Activated naive CD8-positive, alpha-beta T cell treated with anti-CD3 and anti-CD28 coated beads, Interleukin-2, amount 10 ng/mL, durations not matched to agents 7 days and 5 days (primary cell): ENCODE results near the gene NDST1. TPM values are rescaled to one million over a fixed set of nuclear protein-coding genes. Genes with fewer than 3 reads are reported as not detected.
A peak's percentile ranks its signal among the peaks of the same experiment; 100 is the strongest.

Source experiments
- ATAC-seq: fragments of 150-1000 bp; cut with Tn5 transposase; one replicate; pipeline ENCODE4 v1.10.0; 2021; ENCODE audit warnings: low read depth, moderate library complexity
- POLR2A ChIA-PET: fragments of 350-600 bp; sonication (Branson Sonifier 250); formaldehyde crosslinking; loops from one replicate; lab custom pipeline; 2021; ENCODE audit warnings: antibody characterized with exemption; lab: Charles Lee
- DNase-seq: peaks from one replicate; pipeline ENCODE4 v3.0.0; 2021
- H3K27ac Mint-ChIP-seq: one replicate; pipeline ENCODE4 v1.8.0; 2022; ENCODE audit warnings: mild to moderate bottlenecking, mixed read lengths
- H3K27me3 Mint-ChIP-seq: one replicate; pipeline ENCODE4 v1.8.0; 2022; ENCODE audit warnings: mild to moderate bottlenecking, moderate library complexity, mixed read lengths
- H3K36me3 Mint-ChIP-seq: one replicate; pipeline ENCODE4 v1.8.0; 2021; ENCODE audit warnings: mild to moderate bottlenecking, mixed read lengths
- H3K4me1 Mint-ChIP-seq: one replicate; pipeline ENCODE4 v1.8.0; 2021; ENCODE audit warnings: mixed read lengths
- H3K4me3 Mint-ChIP-seq: one replicate; pipeline ENCODE4 v1.8.0; 2022; ENCODE audit warnings: mild to moderate bottlenecking, moderate library complexity, mixed read lengths
- H3K9me3 Mint-ChIP-seq: one replicate; pipeline ENCODE4 v1.8.0; 2021; ENCODE audit warnings: mixed read lengths
- total RNA-seq, 2 experiments: library from RNA; stranded (reverse); gene quantifications; one replicate each; pipeline ENCODE4 v1.2.3, GENCODE V29; 2021

NDST1 gene
- total RNA-seq, 2 experiments from 2014 or later = 1.0 to 1.9 TPM

DNA sequence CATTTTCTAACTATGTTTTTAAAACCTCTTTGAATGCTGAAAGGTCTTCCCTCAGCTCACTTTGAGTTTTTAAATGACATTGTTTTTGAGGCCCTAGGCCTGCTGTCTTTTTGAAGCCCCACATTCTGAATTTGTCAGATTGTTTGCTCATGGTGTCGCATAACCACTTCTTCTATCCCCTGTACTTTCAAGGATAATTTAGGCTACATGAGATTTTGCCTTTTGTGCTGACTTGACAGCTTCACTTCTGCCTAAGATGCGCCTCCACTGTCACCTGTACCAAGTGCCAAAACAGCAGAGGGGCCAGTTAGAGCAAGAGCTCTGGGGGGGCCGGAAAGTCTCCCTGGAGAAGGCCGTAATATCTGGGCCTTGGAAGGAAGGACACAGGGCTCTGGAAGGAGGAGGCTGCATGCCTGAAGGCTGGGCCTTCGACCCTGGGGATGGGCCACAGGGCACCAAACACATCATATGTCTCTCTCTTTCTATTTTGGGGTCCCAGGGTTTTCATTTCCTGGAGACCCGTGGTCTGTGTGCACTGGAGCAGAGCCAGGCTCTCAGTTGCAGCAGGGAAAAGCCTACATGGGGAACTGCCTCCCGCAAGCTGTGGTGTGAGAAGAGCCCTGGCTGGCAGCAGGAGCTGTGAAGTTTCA lies 49.1 kb downstream of the NDST1 start:
- Mint-ChIP-seq H3K9me3 (no peaks in the 10 kb centered on the region), H3K4me1 (peaks cover 2% of the 10 kb centered on the region), H3K27ac (no peak overlapping the region), H3K36me3 (no peaks in the 10 kb centered on the region), H3K4me3 (no peak overlapping the region), H3K27me3 (no peaks in the 10 kb centered on the region)
- DNase-seq (no peak), ATAC-seq (no peak)
- POLR2A ChIA-PET = interaction anchor here (0.6 to 1.4 kb wide), 2 partner anchors 144 to 181 kb away, joined by 3 to 4 read pairs; partner anchors contain the start of gene RBM22

DNA sequence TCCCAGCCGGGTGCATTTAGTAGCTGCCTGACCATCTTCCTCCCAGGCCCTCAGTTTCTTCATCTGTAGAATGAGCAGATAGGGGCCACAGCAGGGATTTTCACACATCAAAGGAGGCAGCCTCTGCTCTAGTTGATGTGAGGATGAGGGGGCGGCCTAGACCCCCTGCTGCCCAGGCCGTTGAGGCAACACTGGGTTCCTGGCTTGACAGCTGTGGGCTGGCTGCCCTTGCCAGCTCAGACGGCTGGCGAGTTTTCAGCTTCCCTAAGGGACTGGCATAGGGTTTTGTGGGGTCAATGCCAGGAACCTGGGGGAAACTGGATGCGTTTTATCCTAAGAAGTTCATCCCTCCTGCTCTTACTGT lies 49.6 kb downstream of the NDST1 start:
- POLR2A ChIA-PET = interaction anchor here (1.4 kb wide), 1 partner anchor 143 kb away, joined by 4 read pairs; the partner anchor contains the start of gene RBM22
- peaks cover 2% of the 10 kb centered on the region for H3K4me1 Mint-ChIP-seq
- H3K4me3 Mint-ChIP-seq = no peak overlapping the region
- H3K27ac Mint-ChIP-seq = no peak overlapping the region
- H3K27me3 Mint-ChIP-seq = no peaks in the 10 kb centered on the region
- no peaks in the 10 kb centered on the region for H3K36me3 Mint-ChIP-seq
- DNase-seq = no peak
- no peak for ATAC-seq
- H3K9me3 Mint-ChIP-seq = no peaks in the 10 kb centered on the region

DNA sequence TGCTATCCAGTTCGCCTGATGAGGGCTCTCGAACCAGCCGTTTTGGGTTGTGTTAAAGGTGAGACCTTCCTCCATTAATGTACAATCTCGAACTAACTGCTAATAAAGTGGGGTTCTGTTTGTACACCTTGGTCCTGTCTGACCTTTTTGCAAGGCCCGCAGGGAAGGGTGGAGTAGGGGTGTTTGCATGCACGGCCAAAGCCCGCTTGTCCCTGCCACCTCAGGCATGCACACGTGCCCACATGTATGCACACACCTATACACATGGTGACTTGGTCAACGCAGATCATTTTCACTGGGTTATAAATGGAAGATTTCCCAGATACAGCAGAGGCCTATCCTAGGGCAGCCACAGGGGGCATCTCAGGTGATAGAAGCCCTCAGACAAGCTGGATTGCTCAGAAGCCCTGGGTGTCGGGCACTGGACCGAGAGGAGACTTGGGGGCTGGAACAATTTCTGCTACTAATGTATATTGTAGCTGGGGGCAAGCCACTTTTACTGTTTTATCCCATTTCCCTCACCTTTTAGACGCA lies 50.2 kb downstream of the NDST1 start:
- no peak for DNase-seq
- Mint-ChIP-seq H3K9me3 (no peaks in the 10 kb centered on the region), H3K27me3 (peaks cover 3% of the 10 kb centered on the region), H3K36me3 (no peaks in the 10 kb centered on the region), H3K4me1 (peaks cover 2% of the 10 kb centered on the region), H3K4me3 (no peak overlapping the region), H3K27ac (no peak overlapping the region)
- ATAC-seq = no peak
- POLR2A ChIA-PET = no interaction called here

DNA sequence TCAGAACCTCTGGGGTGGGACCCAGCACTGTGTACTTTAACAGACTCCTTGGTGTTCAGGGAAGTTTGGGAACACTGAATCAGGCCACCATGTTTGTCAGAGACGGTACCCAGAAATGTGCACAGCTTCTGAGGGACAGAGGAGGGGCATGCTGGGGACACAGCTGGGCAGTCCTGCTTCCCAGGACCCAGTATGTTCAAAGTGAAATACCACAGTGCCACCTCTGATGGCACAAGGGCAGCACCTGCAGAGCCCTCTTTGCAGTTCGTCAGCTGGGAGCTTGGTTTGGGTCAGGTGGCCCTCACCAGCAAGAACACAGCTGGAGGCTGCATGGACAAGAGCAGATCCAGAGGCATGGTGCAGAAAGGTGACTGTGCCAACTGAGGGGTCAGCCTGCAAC lies 51.2 kb downstream of the NDST1 start:
- no peaks in the 10 kb centered on the region for H3K36me3 Mint-ChIP-seq
- H3K27ac Mint-ChIP-seq = no peak overlapping the region
- no peak overlapping the region for H3K4me3 Mint-ChIP-seq
- no peaks in the 10 kb centered on the region for H3K9me3 Mint-ChIP-seq
- peaks cover 4% of the 10 kb centered on the region for H3K27me3 Mint-ChIP-seq
- POLR2A ChIA-PET = no interaction called here
- DNase-seq (no peak), ATAC-seq (no peak)
- H3K4me1 Mint-ChIP-seq = peaks cover 2% of the 10 kb centered on the region

DNA sequence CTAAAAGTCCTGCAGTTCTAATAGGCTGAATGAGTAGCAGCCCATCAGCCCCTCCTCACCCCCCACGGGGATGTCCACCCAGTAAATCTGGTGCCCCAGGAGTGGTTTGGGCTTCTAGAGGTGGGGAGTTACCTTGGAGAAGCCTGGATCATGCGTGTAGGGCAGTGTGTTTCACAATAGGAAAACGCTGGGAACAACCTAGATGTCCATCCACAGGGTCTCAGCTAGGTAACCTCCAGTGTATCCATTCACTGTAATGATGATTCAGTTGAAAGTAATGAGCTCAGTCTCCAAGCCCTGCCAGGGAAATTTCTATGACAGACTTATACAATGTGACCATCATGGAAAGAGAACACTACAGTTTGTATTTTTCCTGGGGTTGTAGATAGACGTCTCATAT lies 51.8 kb downstream of the NDST1 start:
- DNase-seq = no peak
- Mint-ChIP-seq H3K27me3 (peaks cover 6% of the 10 kb centered on the region), H3K4me1 (peaks cover 2% of the 10 kb centered on the region), H3K27ac (no peak overlapping the region), H3K36me3 (no peaks in the 10 kb centered on the region), H3K4me3 (no peak overlapping the region), H3K9me3 (no peaks in the 10 kb centered on the region)
- ATAC-seq = no peak
- POLR2A ChIA-PET = interaction anchor here (0.5 kb wide), 2 partner anchors 224 to 443 kb away, joined by 3 to 4 read pairs; no protein-coding TSS in a partner anchor

DNA sequence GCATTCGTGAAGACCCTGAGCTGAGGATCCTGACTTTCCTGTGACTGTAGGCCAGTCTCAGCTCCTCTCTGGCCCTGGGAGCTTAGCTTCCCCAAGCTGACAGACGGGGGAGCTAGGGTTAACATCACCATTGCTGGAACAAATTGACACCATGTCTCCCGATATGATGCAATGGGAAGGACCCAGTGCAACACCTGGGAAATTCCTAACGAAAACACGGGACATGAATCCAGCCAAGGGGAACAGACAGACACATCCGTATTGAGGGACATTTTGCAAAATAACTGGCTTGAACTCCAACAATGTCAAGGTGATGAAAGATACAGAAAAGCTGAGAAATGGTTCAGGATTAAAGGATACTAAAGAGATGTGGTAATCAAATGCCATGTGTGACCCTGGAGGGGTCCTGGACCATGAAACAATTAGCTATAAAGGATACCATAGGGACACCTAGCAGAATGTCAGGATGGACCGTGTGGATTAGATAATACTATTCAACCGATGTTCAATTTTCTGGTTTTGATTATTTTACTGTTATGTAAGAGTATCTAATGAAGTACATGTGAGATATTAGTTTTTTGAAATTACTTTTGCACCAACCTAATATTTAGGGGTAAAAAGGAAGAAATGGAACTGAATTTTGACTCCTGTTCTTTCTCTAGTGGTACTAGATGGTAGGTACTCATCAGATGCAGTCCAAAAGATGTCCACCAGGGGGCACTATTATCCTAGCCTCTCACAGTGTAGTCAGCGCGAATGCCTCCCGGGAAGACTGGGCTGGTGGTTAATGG lies 52.7 kb downstream of the NDST1 start:
- peak; percentile 93 for ATAC-seq
- H3K4me3 Mint-ChIP-seq = no peak overlapping the region
- H3K36me3 Mint-ChIP-seq = no peaks in the 10 kb centered on the region
- no peak overlapping the region for H3K27ac Mint-ChIP-seq
- POLR2A ChIA-PET = interaction anchor here (1.1 kb wide), 1 partner anchor 286 kb away, joined by 3 read pairs; the partner anchor contains the start of gene IRGM
- no peaks in the 10 kb centered on the region for H3K9me3 Mint-ChIP-seq
- peaks cover 2% of the 10 kb centered on the region for H3K4me1 Mint-ChIP-seq
- peak; percentile 58 for DNase-seq
- H3K27me3 Mint-ChIP-seq = peaks cover 6% of the 10 kb centered on the region

DNA sequence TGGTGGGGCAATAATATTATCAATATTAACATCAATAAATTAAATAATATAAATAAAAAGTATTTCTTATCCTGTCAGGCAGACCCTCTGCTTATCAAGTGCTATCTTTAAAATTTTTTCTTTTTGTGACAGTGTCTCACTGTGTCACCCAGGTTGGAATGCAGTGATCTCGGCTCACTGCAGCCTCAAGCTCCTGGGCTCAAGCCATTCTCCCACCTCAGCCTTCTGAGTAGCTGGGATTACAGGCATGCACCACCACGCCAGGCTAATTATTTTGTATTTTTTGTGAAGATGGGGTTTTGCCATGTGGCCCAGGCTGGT lies 53.2 kb downstream of the NDST1 start:
- H3K27me3 Mint-ChIP-seq = peaks cover 9% of the 10 kb centered on the region
- no peak overlapping the region for H3K27ac Mint-ChIP-seq
- H3K9me3 Mint-ChIP-seq = no peaks in the 10 kb centered on the region
- H3K4me1 Mint-ChIP-seq = peaks cover 2% of the 10 kb centered on the region
- H3K4me3 Mint-ChIP-seq = no peak overlapping the region
- no peak for ATAC-seq
- POLR2A ChIA-PET = interaction anchor here (1.1 kb wide), 1 partner anchor 285 kb away, joined by 3 read pairs; the partner anchor contains the start of gene IRGM
- H3K36me3 Mint-ChIP-seq = no peaks in the 10 kb centered on the region
- peak; percentile 18 for DNase-seq

DNA sequence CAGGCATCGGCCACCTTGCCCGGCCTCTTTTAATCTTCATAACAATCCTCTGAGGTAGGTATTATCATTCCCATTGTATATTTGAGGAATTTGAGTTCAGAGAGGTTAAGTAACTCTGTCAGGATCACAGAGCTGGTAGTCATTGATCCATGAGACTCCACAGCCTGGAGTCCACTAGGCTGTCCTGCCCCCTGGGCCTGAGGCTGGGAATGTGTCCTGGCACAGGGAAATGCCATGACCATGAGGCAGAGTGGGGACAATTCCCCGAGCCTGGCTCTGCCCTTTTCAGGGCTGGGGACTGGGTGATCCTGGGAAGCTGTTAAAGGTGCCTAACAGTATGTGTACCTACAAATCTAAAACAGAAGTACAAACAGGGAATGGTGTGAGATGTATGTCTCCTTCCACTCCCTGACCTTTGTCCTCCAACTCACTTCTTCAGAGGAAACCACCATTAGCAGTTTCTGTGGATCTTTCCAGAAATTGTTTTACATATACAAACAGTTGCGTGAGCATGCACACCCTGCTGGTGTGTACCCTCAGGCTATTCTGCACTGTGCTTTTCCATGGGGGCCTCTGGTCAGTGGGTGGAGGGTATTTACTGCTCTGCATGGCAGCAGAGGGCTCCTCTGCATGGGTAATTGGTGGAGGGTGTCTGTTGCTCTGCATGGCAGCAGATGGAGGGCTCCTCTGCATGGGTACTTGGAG lies 53.8 kb downstream of the NDST1 start:
- POLR2A ChIA-PET = no interaction called here
- peaks cover 2% of the 10 kb centered on the region for H3K4me1 Mint-ChIP-seq

DNA sequence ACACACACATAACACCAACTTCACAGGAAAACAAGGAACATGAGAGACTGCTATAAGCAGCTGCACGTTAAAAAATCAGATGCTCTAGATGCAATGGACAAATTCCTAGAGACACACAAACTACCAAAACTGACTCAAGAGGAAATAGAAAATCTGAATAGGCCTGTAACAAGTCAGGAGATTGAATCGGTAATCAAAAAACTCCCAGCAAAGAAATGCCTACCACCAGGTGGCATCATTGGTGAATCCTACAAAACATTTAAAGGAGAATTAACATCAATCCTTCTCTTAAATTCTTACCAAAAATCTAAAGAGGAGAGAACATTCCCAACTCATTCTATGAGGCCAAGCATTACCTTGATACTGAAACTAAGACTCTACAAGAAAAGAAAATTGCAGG lies 54.9 kb downstream of the NDST1 start:
- POLR2A ChIA-PET = no interaction called here
- Mint-ChIP-seq H3K27ac (no peak overlapping the region), H3K27me3 (peaks cover 9% of the 10 kb centered on the region), H3K4me1 (peaks cover 2% of the 10 kb centered on the region), H3K9me3 (no peaks in the 10 kb centered on the region), H3K36me3 (no peaks in the 10 kb centered on the region), H3K4me3 (no peak overlapping the region)
- ATAC-seq (no peak), DNase-seq (no peak)

More for the DNA sequence above, 53.8 kb downstream of the NDST1 start:
- no peak overlapping the region for H3K4me3 Mint-ChIP-seq
- no peak overlapping the region for H3K27ac Mint-ChIP-seq
- no peaks in the 10 kb centered on the region for H3K9me3 Mint-ChIP-seq
- ATAC-seq (no peak), DNase-seq (no peak)
- peaks cover 9% of the 10 kb centered on the region for H3K27me3 Mint-ChIP-seq
- no peaks in the 10 kb centered on the region for H3K36me3 Mint-ChIP-seq

DNA sequence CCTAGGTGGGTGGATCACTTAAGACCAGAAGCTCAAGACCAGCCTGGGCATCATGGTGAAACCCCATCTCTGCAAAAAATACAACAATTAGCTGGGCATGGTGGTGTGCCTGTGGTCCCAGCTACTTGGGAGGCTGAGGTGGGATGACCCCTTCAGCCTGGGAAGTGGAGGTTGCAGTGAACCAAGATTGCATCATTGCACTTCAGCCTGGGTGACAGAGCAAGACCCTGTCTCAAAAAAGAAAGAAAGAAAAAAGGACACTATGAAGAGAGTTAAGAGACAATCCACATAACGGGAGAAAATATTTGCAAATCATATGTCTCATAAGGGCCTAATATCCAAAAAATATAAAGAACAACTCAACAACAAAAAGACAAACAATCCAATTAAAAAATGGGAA lies 57.9 kb downstream of the NDST1 start:
- DNase-seq = no peak
- no peaks in the 10 kb centered on the region for H3K36me3 Mint-ChIP-seq
- H3K4me3 Mint-ChIP-seq = no peak overlapping the region
- H3K9me3 Mint-ChIP-seq = no peaks in the 10 kb centered on the region
- H3K27me3 Mint-ChIP-seq = peaks cover 16% of the 10 kb centered on the region
- POLR2A ChIA-PET = no interaction called here
- no peak for ATAC-seq
- peaks cover 1% of the 10 kb centered on the region for H3K4me1 Mint-ChIP-seq
- H3K27ac Mint-ChIP-seq = no peak overlapping the region

DNA sequence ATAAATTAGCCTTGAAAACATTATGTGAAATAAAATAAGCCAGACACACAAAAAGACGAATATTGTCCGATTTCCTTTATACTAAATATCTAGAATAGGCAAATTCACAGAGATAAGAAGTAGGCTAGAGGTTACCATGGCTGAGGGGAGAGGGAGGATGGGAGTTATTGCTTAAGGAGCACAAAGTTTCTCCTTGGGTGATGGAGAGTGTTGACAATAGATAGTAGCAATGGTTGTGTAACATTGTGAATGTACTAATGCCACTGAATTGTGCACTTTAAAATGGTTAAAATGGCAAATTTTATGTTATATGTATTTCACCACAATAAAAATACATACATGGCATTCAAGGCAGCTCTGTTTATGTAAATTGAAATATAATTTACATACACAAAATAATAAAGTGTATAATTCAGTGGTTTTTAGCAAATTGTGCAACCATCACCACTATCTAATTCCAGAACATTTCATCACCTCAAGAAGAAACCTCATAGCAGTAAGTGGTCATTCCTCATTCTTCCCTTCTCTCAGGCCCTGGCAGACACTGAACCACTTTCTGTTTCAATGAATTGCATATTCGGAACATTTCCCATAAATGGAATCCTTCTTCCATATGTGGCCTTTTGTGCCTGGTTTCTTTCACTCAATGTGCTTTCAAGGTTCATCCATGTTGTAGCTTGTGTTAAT lies 59.2 kb downstream of the NDST1 start:
- Mint-ChIP-seq H3K27ac (no peak overlapping the region), H3K9me3 (no peaks in the 10 kb centered on the region), H3K27me3 (peaks cover 16% of the 10 kb centered on the region), H3K4me3 (no peak overlapping the region), H3K36me3 (no peaks in the 10 kb centered on the region), H3K4me1 (no peaks in the 10 kb centered on the region)
- ATAC-seq (no peak), DNase-seq (no peak)
- POLR2A ChIA-PET = no interaction called here

DNA sequence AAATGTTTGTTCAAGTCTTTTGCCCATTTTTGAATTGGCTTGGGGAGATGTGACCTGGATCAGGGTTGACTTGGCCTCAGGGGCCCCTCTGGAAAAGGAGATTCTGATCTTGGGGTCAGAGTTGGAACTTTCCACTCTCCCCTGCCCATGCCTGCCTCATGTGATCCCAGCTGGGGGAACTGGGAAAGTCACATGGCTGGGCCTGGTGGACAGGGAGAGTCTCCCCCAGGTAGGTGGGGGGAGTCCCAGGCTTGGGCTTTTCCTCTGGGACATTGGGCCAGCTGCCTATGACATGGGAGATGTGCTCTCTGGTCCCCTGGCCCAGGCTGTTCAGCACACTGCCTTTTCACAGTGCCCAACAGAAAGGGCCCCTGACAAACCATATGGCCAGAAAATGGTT lies 60.7 kb downstream of the NDST1 start:
- Mint-ChIP-seq H3K36me3 (no peaks in the 10 kb centered on the region), H3K9me3 (no peaks in the 10 kb centered on the region), H3K27me3 (peaks cover 13% of the 10 kb centered on the region), H3K4me1 (no peaks in the 10 kb centered on the region), H3K27ac (no peak overlapping the region), H3K4me3 (no peak overlapping the region)
- DNase-seq = no peak
- no peak for ATAC-seq
- POLR2A ChIA-PET = no interaction called here

DNA sequence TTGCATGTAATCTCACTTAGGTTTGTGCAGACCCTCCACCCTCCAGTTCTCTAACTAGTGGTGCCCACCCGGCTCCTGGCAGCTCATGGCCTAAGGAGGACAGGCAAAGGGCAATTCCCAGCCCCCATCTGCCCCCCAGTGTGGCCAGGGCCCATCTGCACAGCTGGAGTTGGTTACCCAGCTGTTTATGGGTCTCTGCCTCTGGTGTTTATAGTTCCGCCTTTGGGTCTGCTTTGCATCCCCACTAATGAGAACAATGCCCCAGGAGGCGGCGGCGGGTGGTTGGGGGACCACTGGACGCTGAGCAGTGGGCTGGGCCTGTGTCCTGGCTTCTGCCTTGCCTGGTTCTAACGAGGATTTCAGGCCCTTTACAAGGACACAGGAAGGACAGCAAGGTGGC lies 62.4 kb downstream of the NDST1 start:
- no peaks in the 10 kb centered on the region for H3K36me3 Mint-ChIP-seq
- POLR2A ChIA-PET = no interaction called here
- no peak overlapping the region for H3K27ac Mint-ChIP-seq
- H3K4me3 Mint-ChIP-seq = no peak overlapping the region
- ATAC-seq (no peak), DNase-seq (no peak)
- H3K9me3 Mint-ChIP-seq = no peaks in the 10 kb centered on the region
- no peaks in the 10 kb centered on the region for H3K4me1 Mint-ChIP-seq
- peaks cover 10% of the 10 kb centered on the region for H3K27me3 Mint-ChIP-seq
